A549 (cell line): Measurements from ENCODE around the gene MAP2.

Experiments used
- BCL3 ChIP-seq: fragments of >200 bp; sonication (Bioruptor Twin); formaldehyde crosslinking; IDR thresholded peaks from 3 replicates; pipeline ENCODE4 v1.6.1; 2016
- CEBPB ChIP-seq, 2 experiments: fragments of >200 bp in 1 of 2; sonication (Bioruptor Twin) in 1 of 2; formaldehyde crosslinking in 1 of 2; IDR thresholded peaks; 2 replicates each; pipeline ENCODE4 v1.6.1; 2012 to 2016
- CHD2 ChIP-seq: fragments of 150-350 bp; IDR thresholded peaks from 2 replicates; pipeline ENCODE4 v1.6.1; 2014; ENCODE audit warnings: low read length; ENCODE audit not compliant: partially characterized antibody
- CTCF ChIP-seq: fragments of >200 bp; sonication (Bioruptor Twin); formaldehyde crosslinking; IDR thresholded peaks from 3 replicates; pipeline ENCODE4 v1.5.1; 2016
- EHF ChIP-seq: fragments of 250-450 bp; sonication (Bioruptor Pico); IDR thresholded peaks from 2 replicates; pipeline ENCODE4 v1.5.0; 2020; ENCODE audit warnings: mild to moderate bottlenecking
- EP300 ChIP-seq, 2 experiments: fragments of >200 bp; sonication (Bioruptor Twin); formaldehyde crosslinking; IDR thresholded peaks; 2 replicates in 1 of 2; 3 replicates in 1 of 2; pipeline ENCODE4 v1.6.1; 2016 to 2017
- HOXB5 ChIP-seq: fragments of 250-450 bp; sonication (Bioruptor Pico); IDR thresholded peaks from 2 replicates; pipeline ENCODE4 v1.5.0; 2020; ENCODE audit warnings: mild to moderate bottlenecking, moderate library complexity
- JUN ChIP-seq, 2 experiments: fragments of >200 bp; sonication (Bioruptor Twin); formaldehyde crosslinking; IDR thresholded peaks; 2 replicates in 1 of 2; 3 replicates in 1 of 2; pipeline ENCODE4 v1.6.1; 2016 to 2017
- JUNB ChIP-seq: fragments of >200 bp; sonication (Bioruptor Twin); formaldehyde crosslinking; IDR thresholded peaks from 2 replicates; pipeline ENCODE4 v1.6.1; 2016
- KDM1A ChIP-seq: fragments of 200-600 bp; sonication (generic); IDR thresholded peaks from 2 replicates; pipeline ENCODE4 v1.6.1; 2016; ENCODE audit warnings: low read depth, mild to moderate bottlenecking
- MAFK ChIP-seq: fragments of 450-650 bp; IDR thresholded peaks from 2 replicates; pipeline ENCODE4 v1.6.1; 2014; ENCODE audit not compliant: partially characterized antibody
- POLR2A ChIP-seq: IDR thresholded peaks from 2 replicates; pipeline ENCODE4 v1.6.1; 2012; ENCODE audit warnings: mild to moderate bottlenecking, low read length

GRCh38 chr2:209633911-209634310 is 210.1 kb downstream of the MAP2 start:
- no peak for TF ChIP-seq CEBPB (IDR thresholded peaks at IDR 0.05)
- no peak for TF ChIP-seq CTCF
- TF ChIP-seq JUN (IDR thresholded peaks at IDR 0.05): no peak
- no peak for TF ChIP-seq EP300 (IDR thresholded peaks at IDR 0.05)
- no peak for TF ChIP-seq KDM1A
- no peak for TF ChIP-seq MAFK
- TF ChIP-seq HOXB5 (CRISPR knock-in tag): no peak
- TF ChIP-seq BCL3: no peak
- TF ChIP-seq EHF (CRISPR knock-in tag): no peak
- no peak for TF ChIP-seq POLR2A
- TF ChIP-seq JUNB: no peak
- TF ChIP-seq CHD2: no peak
